ENCODE data around the gene TUBE1.
A peak's percentile ranks its signal among the peaks of the same experiment; 100 is the strongest.

Gene TUBE1

GRCh38 chr6:112033791-112034615 is 53.3 kb downstream of the TUBE1 start:
- DNase-seq (ENCODE audit: low read depth in 2 of 2) = no peak

- no peak for DNase-seq (ENCODE audit: low read depth in 2 of 2)
Observed at GRCh38 chr6:112032728-112033127, 54.6 kb downstream of the TUBE1 start.

GRCh38 chr6:112031960-112032359 is 55.3 kb downstream of the TUBE1 start:
- no peak for DNase-seq (ENCODE audit: low read depth in 2 of 2)

- no peak for DNase-seq (ENCODE audit: low read depth in 2 of 2)
Observed at GRCh38 chr6:112030961-112031660, 56.2 kb downstream of the TUBE1 start.

GRCh38 chr6:112030206-112030960 is 56.9 kb downstream of the TUBE1 start:
- no peak for DNase-seq (ENCODE audit: low read depth in 2 of 2)

GRCh38 chr6:112029045-112029822 is 58.0 kb downstream of the TUBE1 start:
- DNase-seq (ENCODE audit: low read depth in 2 of 2) = peak; percentile 42 to 79

- no peak for DNase-seq (ENCODE audit: low read depth in 2 of 2)
Observed at GRCh38 chr6:112027942-112028674, 59.2 kb downstream of the TUBE1 start.

GRCh38 chr6:112026933-112027332 is 60.3 kb downstream of the TUBE1 start:
- DNase-seq (ENCODE audit: low read depth in 2 of 2) = no peak

- DNase-seq (ENCODE audit: low read depth in 2 of 2) = no peak
Observed at GRCh38 chr6:112024464-112024863, 62.8 kb downstream of the TUBE1 start.

- DNase-seq (ENCODE audit: low read depth in 2 of 2) = no peak
Observed at GRCh38 chr6:112022749-112023148, 64.5 kb downstream of the TUBE1 start.

- DNase-seq (ENCODE audit: low read depth in 2 of 2) = no peak
Observed at GRCh38 chr6:112021691-112022310, 65.5 kb downstream of the TUBE1 start.
